SIG-M5 (cell line): ENCODE data around the gene AMIGO2.
"Not testable (repeated sequence)": the region's sequence is repeated elsewhere in the genome, so short reads cannot be mapped to it uniquely, and the experiment has no call there.

Experiments
- DNase-seq: peaks from one replicate; lab custom pipeline; 2025; lab: John Stamatoyannopoulos, UW

The AMIGO2 gene

GRCh38 chr12:47079468-47079980, at the start of gene AMIGO2, which contains the start of gene PCED1B:
TSS of gene AMIGO2 (minus strand) at chr12:47079959. CDS start at chr12:47079002, 957 bp downstream.
TSS of gene PCED1B (plus strand) at chr12:47079621. CDS start at chr12:47235064, 155,443 bp downstream.
- no peak for DNase-seq

DNA sequence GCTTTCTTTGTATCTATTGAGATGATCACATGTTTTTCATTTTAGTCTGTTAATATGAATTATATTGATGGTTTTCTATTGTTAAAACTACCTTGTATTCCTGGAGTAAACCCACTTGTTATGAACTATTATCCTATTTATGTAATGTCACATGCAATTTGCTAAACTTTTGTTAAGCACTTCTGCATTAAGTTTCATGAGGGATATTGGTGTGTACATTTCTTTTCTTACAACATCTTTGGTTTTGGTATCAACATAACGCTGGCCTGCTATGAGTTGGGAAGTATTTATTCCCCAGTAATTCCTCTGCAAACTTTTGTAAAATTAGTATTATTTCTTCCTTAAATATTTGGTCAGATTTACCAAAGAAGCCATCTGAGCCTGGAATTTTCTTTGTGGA, 46.5 kb upstream of the AMIGO2 start:
- no peak for DNase-seq

DNA sequence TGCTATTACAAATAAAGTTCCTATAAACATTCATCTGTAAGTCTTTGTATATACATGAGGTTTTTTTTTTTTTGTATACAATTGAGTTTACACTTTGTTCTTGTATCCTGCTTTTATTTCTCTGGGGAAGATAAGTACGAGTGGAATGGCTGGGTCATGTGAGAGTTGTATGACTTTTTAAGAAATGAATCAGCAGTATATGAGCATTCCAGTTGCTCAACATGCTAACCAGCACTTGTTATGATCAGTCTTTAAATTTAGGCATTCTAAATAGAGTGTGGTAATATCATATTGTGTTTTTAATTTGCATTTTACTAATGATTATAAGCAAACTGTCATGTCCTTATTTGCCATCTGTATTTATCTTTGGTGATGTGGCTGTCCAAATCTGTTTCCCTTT, 44.7 kb upstream of the AMIGO2 start:
- DNase-seq = no peak

- DNase-seq = no peak
Measured at GRCh38 chr12:47123730-47124129, 44.0 kb upstream of the AMIGO2 start.

- DNase-seq = no peak
Measured at GRCh38 chr12:47122602-47123001, 42.8 kb upstream of the AMIGO2 start.

DNA sequence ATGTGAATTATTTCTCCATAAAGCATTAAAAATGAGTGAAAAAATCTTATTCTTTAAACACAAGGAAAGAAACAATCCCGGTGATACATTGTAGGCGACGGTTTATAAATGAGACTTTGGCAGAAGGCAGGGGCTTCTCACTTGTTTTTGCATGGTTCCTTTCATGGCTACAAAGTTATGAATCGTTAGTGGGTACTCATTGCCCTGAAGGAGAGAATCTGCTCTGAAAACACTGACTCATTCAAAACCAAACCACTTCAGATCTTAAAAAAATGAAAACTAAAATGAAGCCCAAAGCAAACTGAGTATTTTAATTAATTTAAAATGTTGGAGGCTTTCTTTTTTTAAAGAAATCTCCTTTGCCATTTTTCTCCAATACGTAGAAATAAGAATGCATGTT, 41.4 kb upstream of the AMIGO2 start:
- DNase-seq = no peak

- DNase-seq = no peak
Measured at GRCh38 chr12:47120736-47121135, 41.0 kb upstream of the AMIGO2 start.

DNA sequence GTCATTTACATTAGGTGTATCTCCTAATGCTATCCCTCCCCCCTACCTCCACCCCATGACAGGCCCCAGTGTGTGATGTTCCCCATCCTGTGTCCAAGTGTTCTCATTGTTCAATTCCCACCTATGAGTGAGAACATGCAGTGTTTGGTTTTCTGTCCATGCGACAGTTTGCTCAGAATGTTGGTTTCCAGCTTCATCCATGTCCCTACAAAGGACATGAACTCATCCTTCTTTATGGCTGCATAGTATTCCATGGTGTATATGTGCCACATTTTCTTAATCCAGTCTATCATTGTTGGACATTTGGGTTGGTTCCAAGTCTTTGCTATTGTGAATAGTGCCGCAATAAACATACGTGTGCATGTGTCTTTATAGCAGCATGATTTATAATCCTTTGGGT, 37.5 kb upstream of the AMIGO2 start:
- not testable (repeated sequence) for DNase-seq

GRCh38 chr12:47114481-47114892, 34.7 kb upstream of the AMIGO2 start:
- no peak for DNase-seq

- DNase-seq = no peak
Measured at GRCh38 chr12:47112679-47113078, 32.9 kb upstream of the AMIGO2 start.

- DNase-seq = no peak
Measured at GRCh38 chr12:47111854-47112253, 32.1 kb upstream of the AMIGO2 start.

GRCh38 chr12:47111392-47111778, 31.6 kb upstream of the AMIGO2 start:
- no peak for DNase-seq

DNA sequence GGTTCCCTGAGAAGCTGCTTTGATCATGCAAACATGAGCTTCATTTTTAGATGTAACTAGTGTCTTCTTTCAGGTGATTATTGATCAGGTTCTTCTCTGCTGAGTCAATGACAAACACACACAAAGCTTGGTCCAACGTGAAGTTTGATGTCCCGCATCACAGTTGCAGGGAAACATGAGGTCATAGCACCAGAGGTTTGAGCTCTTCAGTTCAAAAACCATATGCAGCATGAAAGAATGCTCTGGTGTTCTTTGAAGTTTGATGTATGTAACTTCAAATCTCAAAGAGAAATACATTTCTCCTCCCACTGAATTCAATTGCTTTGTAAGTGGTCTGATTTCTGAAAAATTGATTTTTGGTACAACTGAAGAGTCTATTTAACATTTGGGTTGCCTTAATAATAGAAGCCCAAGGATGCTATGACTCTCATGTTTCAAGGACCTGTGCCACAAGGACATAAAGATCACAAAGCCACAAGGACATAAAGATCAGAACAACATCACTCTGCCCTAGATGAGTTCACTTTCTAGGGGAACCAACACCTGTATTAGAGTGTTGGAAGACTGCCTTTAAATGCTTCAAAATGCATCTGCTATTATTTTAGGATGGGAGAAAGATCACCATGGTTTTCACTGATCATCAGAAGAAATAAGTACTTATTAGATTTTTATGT, 31.1 kb upstream of the AMIGO2 start:
- DNase-seq = no peak

DNA sequence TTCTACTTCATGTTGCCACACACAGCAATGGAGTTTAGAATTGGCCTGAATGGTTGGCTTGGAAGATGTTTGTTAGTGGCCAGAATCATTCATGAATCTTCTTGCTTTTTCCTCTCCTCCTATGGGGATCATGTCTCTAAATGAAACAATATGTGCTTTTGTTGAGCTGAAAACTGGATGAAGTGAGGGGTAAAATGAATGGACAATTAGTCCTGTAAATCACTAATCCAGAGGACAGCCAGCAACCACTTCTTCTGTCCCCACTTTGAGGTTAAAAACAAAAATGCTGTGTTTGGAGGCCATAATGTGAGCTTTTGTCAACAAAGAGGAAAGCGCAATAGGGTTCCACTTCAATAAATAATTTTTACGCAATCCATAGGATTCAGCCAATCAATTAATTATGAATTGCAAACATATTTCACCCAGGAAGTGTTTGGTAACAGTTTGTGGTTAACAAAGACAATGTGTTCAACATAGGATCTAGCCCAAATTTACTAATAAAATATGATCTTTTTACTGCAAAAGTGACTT, 30.3 kb upstream of the AMIGO2 start:
- DNase-seq = no peak

- DNase-seq = no peak
Measured at GRCh38 chr12:47107926-47108325, 28.2 kb upstream of the AMIGO2 start.

DNA sequence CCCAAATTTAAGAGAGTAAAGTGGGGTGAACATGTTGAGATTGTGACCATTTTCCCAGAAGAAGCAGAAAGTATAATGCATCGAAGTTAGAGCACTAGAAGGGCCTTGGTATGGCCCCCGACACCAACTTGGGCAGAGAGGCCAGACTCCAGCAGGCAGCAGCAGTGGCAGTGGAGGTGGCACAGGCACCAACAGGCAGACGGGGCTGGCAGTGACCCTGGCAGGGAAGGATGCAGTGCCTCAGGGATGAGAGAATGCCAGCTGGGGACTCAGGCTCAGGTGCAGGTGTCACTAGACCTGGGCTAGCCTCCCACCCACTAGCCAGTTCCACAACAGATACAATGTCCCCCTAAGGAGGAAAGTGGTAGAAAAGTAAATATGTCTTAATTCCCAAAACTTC, 27.7 kb upstream of the AMIGO2 start:
- no peak for DNase-seq

GRCh38 chr12:47105914-47106674, 26.3 kb upstream of the AMIGO2 start:
- no peak for DNase-seq

- DNase-seq = no peak
Measured at GRCh38 chr12:47102845-47103651, 23.3 kb upstream of the AMIGO2 start.

- no peak for DNase-seq
Measured at GRCh38 chr12:47102406-47102805, 22.6 kb upstream of the AMIGO2 start.

DNA sequence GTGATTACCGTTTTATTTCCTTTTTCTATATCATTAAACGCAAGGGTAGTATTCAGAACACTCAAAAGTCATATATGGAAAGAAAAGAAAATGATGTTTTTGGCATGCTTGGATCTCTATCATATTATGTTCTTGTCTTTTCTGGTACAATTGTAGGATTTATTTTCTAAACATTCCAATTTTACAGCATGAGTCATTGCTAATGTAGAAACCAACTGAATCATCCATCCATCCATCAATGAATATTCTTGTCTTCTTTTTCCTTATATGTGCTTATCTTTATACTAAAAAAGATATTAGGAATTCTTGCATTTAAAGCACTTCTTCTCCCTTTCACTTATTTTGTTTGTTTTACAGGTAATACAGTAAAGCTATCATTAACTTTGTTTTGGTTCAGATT, 20.4 kb upstream of the AMIGO2 start:
- DNase-seq = no peak

DNA sequence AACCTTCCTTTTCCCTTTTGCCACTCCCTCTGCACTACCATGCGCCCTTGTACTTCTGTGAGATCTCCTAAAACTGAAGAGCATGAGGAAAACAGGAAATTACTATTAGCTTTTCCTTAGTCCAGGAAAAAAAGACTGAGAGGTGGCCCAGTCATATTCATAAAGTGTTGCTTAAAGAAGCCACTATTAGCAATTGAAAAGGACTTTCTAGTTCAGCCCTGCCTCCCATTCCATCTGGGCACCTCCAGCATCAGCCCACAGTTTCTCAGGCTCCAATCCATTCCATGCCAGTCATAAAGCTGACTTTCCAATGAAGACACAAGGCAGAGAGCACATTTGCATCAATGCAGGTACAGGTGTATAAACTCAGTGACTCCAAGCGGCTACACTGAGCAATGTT, 19.9 kb upstream of the AMIGO2 start:
- DNase-seq = no peak

GRCh38 chr12:47098099-47098498, 18.3 kb upstream of the AMIGO2 start:
- DNase-seq = no peak
